WERI-Rb-1 (cell line): ENCODE results near the gene KCND3.

Source experiments
- DNase-seq: peaks from one replicate; pipeline ENCODE4 v3.0.0-alpha.2; 2020
- H3K27ac ChIP-seq: fragments of 250-450 bp; sonication (Bioruptor Pico); 2 replicates; pipeline ENCODE4 v1.5.1; 2020; ENCODE audit warnings: mild to moderate bottlenecking, moderate library complexity
- H3K27me3 ChIP-seq: fragments of 250-450 bp; sonication (Bioruptor Pico); 2 replicates; pipeline ENCODE4 v1.5.1; 2021; ENCODE audit warnings: mild to moderate bottlenecking, low read depth, moderate library complexity; ENCODE audit not compliant: insufficient read depth, severe bottlenecking
- H3K36me3 ChIP-seq: fragments of 250-450 bp; sonication (Bioruptor Pico); 2 replicates; pipeline ENCODE4 v1.5.1; 2020; ENCODE audit warnings: mild to moderate bottlenecking, moderate library complexity
- H3K4me3 ChIP-seq: 2 replicates; pipeline ENCODE4 v1.5.1; 2011; ENCODE audit warnings: low read depth, mild to moderate bottlenecking, control low read depth, low read length
- H3K9me3 ChIP-seq: fragments of 250-450 bp; sonication (Bioruptor Pico); 2 replicates; pipeline ENCODE4 v1.5.1; 2021; ENCODE audit warnings: mild to moderate bottlenecking, moderate library complexity; ENCODE audit not compliant: severe bottlenecking
- CTCF ChIP-seq: IDR thresholded peaks from 2 replicates; pipeline ENCODE4 v1.5.1; 2011; ENCODE audit warnings: low read depth, mild to moderate bottlenecking, control low read depth, inconsistent platforms, low read length

Gene KCND3

GRCh38 chr1:111921948-111922347 lies 67.5 kb downstream of the KCND3 start:
- H3K36me3 ChIP-seq, result no peaks in the 10 kb centered on the region
- H3K27ac ChIP-seq, result no peak overlapping the region
- TF ChIP-seq CTCF, result no peak
- DNase-seq, result no peak
- H3K9me3 ChIP-seq, result no peaks in the 10 kb centered on the region
- H3K27me3 ChIP-seq, result peaks cover 3% of the 10 kb centered on the region
- H3K4me3 ChIP-seq, result no peak overlapping the region

- no peak overlapping the region for H3K4me3 ChIP-seq
- H3K9me3 ChIP-seq, result no peaks in the 10 kb centered on the region
- peaks cover 3% of the 10 kb centered on the region for H3K27me3 ChIP-seq
- H3K36me3 ChIP-seq, result no peaks in the 10 kb centered on the region
- H3K27ac ChIP-seq, result no peak overlapping the region
- TF ChIP-seq CTCF, result no peak
- DNase-seq, result no peak
These were observed 69.0 kb downstream of the KCND3 start for GRCh38 chr1:111920221-111921024.

GRCh38 chr1:111911776-111912515 lies 77.5 kb downstream of the KCND3 start:
- no peak for DNase-seq
- Histone ChIP-seq H3K4me3 (no peak overlapping the region), H3K36me3 (no peaks in the 10 kb centered on the region), H3K9me3 (no peaks in the 10 kb centered on the region), H3K27ac (no peak overlapping the region), H3K27me3 (no peaks in the 10 kb centered on the region)
- no peak for TF ChIP-seq CTCF

GRCh38 chr1:111911061-111911460 lies 78.4 kb downstream of the KCND3 start:
- TF ChIP-seq CTCF, result no peak
- Histone ChIP-seq H3K27ac (no peak overlapping the region), H3K36me3 (no peaks in the 10 kb centered on the region), H3K9me3 (no peaks in the 10 kb centered on the region), H3K4me3 (no peak overlapping the region), H3K27me3 (no peaks in the 10 kb centered on the region)
- no peak for DNase-seq

- DNase-seq, result no peak
- Histone ChIP-seq H3K4me3 (no peak overlapping the region), H3K27me3 (no peaks in the 10 kb centered on the region), H3K36me3 (no peaks in the 10 kb centered on the region), H3K27ac (no peak overlapping the region), H3K9me3 (no peaks in the 10 kb centered on the region)
- TF ChIP-seq CTCF, result no peak
These were observed 80.4 kb downstream of the KCND3 start for GRCh38 chr1:111909030-111909429.
